Esophagus squamous epithelium (tissue), 4 donors: ENCODE measurements around the gene INA.

ENCODE experiments used
- CTCF ChIP-seq, 6 experiments: fragments of 450-650 bp in 4 of 6; fragments of 200-600 bp in 2 of 6; sonication (generic) in 2 of 6; IDR thresholded peaks; one replicate each; pipeline ENCODE4 v1.5.1; 2016 to 2019; ENCODE audit warnings: antibody characterized with exemption in 6 of 6, mild to moderate bottlenecking in 4 of 6, moderate library complexity in 4 of 6
- POLR2A ChIP-seq, 4 donors: fragments of 450-650 bp; IDR thresholded peaks; one replicate each; pipeline ENCODE4 v1.6.1; 2017; ENCODE audit warnings: antibody characterized with exemption in 4 of 4, mild to moderate bottlenecking in 4 of 4, moderate library complexity in 3 of 4

- TF ChIP-seq CTCF (IDR thresholded peaks at IDR 0.05) (no peak), POLR2A (IDR thresholded peaks at IDR 0.05) (no peak)
Observed at GRCh38 chr10:103273041-103273441, 3.9 kb upstream of the INA start.
